HEK293 (cell line): ENCODE results near the gene TMEM14C.

Experiments
- EGR2 ChIP-seq: fragments of 450-650 bp; formaldehyde crosslinking; IDR thresholded peaks from 2 replicates; pipeline ENCODE4 v1.5.1; 2016; ENCODE audit warnings: low read depth, missing biosample characterization, missing genetic modification characterization
- ELK4 ChIP-seq: IDR thresholded peaks from 2 replicates; pipeline ENCODE4 v1.6.1; 2011; ENCODE audit warnings: mild to moderate bottlenecking, low read depth, low read length, borderline replicate concordance
- GLI2 ChIP-seq: fragments of 450-650 bp; formaldehyde crosslinking; IDR thresholded peaks from 2 replicates; pipeline ENCODE4; 2017; ENCODE audit warnings: missing biosample characterization, missing genetic modification characterization, low read depth, borderline replicate concordance
- IKZF3 ChIP-seq: fragments of 450-650 bp; IDR thresholded peaks from 2 replicates; pipeline ENCODE4 v1.5.0; 2018; ENCODE audit warnings: missing biosample characterization, mild to moderate bottlenecking, missing genetic modification characterization, moderate library complexity
- KLF9 ChIP-seq: fragments of 450-650 bp; formaldehyde crosslinking; IDR thresholded peaks from 2 replicates; pipeline ENCODE4 v1.5.1; 2016; ENCODE audit warnings: missing biosample characterization, missing genetic modification characterization, low read depth
- OSR2 ChIP-seq: fragments of 450-650 bp; formaldehyde crosslinking; IDR thresholded peaks from 2 replicates; pipeline ENCODE4 v1.5.1; 2016; ENCODE audit warnings: missing biosample characterization, missing genetic modification characterization
- PBX3 ChIP-seq: sonication (generic); formaldehyde crosslinking; IDR thresholded peaks from 2 replicates; pipeline ENCODE4 v1.8.1; 2022; ENCODE audit warnings: mild to moderate bottlenecking, moderate library complexity, missing genetic modification reagents
- PRDM2 ChIP-seq: fragments of 450-650 bp; formaldehyde crosslinking; IDR thresholded peaks from 2 replicates; pipeline ENCODE4 v1.5.1; 2016; ENCODE audit warnings: missing biosample characterization, missing genetic modification characterization, borderline replicate concordance
- TRIM28 ChIP-seq: IDR thresholded peaks from 2 replicates; pipeline ENCODE4 v1.6.1; 2011; ENCODE audit warnings: low read length, control low read depth, borderline replicate concordance
- ZNF132 ChIP-seq: fragments of 450-650 bp; formaldehyde crosslinking; IDR thresholded peaks from 2 replicates; pipeline ENCODE4 v1.5.1; 2017; ENCODE audit warnings: missing biosample characterization, missing genetic modification characterization, borderline replicate concordance
- ZNF211 ChIP-seq: fragments of 450-650 bp; formaldehyde crosslinking; IDR thresholded peaks from 2 replicates; pipeline ENCODE4 v1.5.1; 2016; ENCODE audit warnings: low read depth, missing biosample characterization, missing genetic modification characterization
- ZNF221 ChIP-seq: fragments of 450-650 bp; formaldehyde crosslinking; IDR thresholded peaks from 2 replicates; pipeline ENCODE4 v1.5.1; 2017; ENCODE audit warnings: missing biosample characterization, missing genetic modification characterization, borderline replicate concordance
- ZNF274 ChIP-seq, 2 experiments: fragments of 200-500 bp in 1 of 2; fragments of 450-650 bp in 1 of 2; sonication (Bioruptor generic) in 1 of 2; formaldehyde crosslinking in 1 of 2; IDR thresholded peaks; 2 replicates each; pipeline versions ENCODE4 v1.5.1 to v1.6.1; 2014 to 2016; ENCODE audit warnings: borderline replicate concordance in 1 of 2, inconsistent platforms in 1 of 2, low read length in 1 of 2, missing biosample characterization in 1 of 2, missing genetic modification characterization in 1 of 2
- ZNF280C ChIP-seq: fragments of 450-650 bp; formaldehyde crosslinking; IDR thresholded peaks from 2 replicates; pipeline ENCODE4 v1.5.1; 2016; ENCODE audit warnings: missing biosample characterization, missing genetic modification characterization
- ZNF302 ChIP-seq: fragments of 450-650 bp; formaldehyde crosslinking; IDR thresholded peaks from 2 replicates; pipeline ENCODE4 v1.5.1; 2016; ENCODE audit warnings: missing biosample characterization, missing genetic modification characterization, low read depth
- ZNF335 ChIP-seq: fragments of 450-650 bp; formaldehyde crosslinking; conservative IDR thresholded peaks from 2 replicates; pipeline ENCODE4 v1.5.1; 2016; ENCODE audit warnings: missing biosample characterization, missing genetic modification characterization
- ZNF362 ChIP-seq: fragments of 450-650 bp; formaldehyde crosslinking; IDR thresholded peaks from 2 replicates; pipeline ENCODE4 v1.5.1; 2016; ENCODE audit warnings: missing biosample characterization, missing genetic modification characterization
- ZNF398 ChIP-seq: fragments of 450-650 bp; formaldehyde crosslinking; IDR thresholded peaks from 2 replicates; pipeline ENCODE4 v1.5.1; 2017; ENCODE audit warnings: missing biosample characterization, missing genetic modification characterization
- ZNF555 ChIP-seq: fragments of 450-650 bp; formaldehyde crosslinking; conservative IDR thresholded peaks from 2 replicates; pipeline ENCODE4 v1.5.1; 2017; ENCODE audit warnings: missing biosample characterization, mild to moderate bottlenecking, missing genetic modification characterization, inconsistent platforms
- ZNF660 ChIP-seq: fragments of 450-650 bp; IDR thresholded peaks from 2 replicates; pipeline ENCODE4 v1.5.1; 2018; ENCODE audit warnings: missing biosample characterization, mild to moderate bottlenecking, missing genetic modification characterization
- ZNF707 ChIP-seq: fragments of 450-650 bp; formaldehyde crosslinking; IDR thresholded peaks from 2 replicates; pipeline ENCODE4 v1.5.1; 2016; ENCODE audit warnings: missing biosample characterization, missing genetic modification characterization
- ZNF768 ChIP-seq: fragments of 450-650 bp; formaldehyde crosslinking; IDR thresholded peaks from 2 replicates; pipeline ENCODE4 v1.5.1; 2018; ENCODE audit warnings: missing biosample characterization, mild to moderate bottlenecking, missing genetic modification characterization
- ZSCAN4 ChIP-seq: fragments of 450-650 bp; formaldehyde crosslinking; IDR thresholded peaks from 2 replicates; pipeline ENCODE4 v1.5.1; 2017; ENCODE audit warnings: missing biosample characterization, missing genetic modification characterization

TMEM14C gene

GRCh38 chr6:10722820-10723566 lies at the start of gene TMEM14C (continued):
- no peak for TF ChIP-seq PRDM2
- peak; percentile 88 for TF ChIP-seq ZNF335
- peak; percentile 81 for TF ChIP-seq KLF9 (tag by site-specific recombination)
- TF ChIP-seq ELK4, result no peak
- TF ChIP-seq ZNF211 (tag by site-specific recombination), result no peak
- TF ChIP-seq ZNF362, result no peak
- no peak for TF ChIP-seq ZNF274 (IDR thresholded peaks at IDR 0.05; ENCODE audit: low read length)
- TF ChIP-seq ZNF274 (tag by site-specific recombination; IDR thresholded peaks at IDR 0.05; ENCODE audit: borderline replicate concordance), result no peak
- TF ChIP-seq ZSCAN4 (tag by site-specific recombination), result no peak
- TF ChIP-seq ZNF132 (tag by site-specific recombination), result no peak
- no peak for TF ChIP-seq GLI2 (tag by site-specific recombination)
- no peak for TF ChIP-seq ZNF280C
- peak; percentile 75 for TF ChIP-seq ZNF398 (tag by site-specific recombination)
- peak; percentile 73 for TF ChIP-seq ZNF660 (tag by site-specific recombination)
- TF ChIP-seq ZNF221 (tag by site-specific recombination), result no peak
- no peak; the same call in 1 of the 2 replicates for TF ChIP-seq OSR2 (tag by site-specific recombination)
- peak; percentile 92 for TF ChIP-seq IKZF3
- TF ChIP-seq TRIM28, result no peak
- no peak for TF ChIP-seq ZNF555 (tag by site-specific recombination)
- TF ChIP-seq ZNF302 (tag by site-specific recombination), result no peak
- TF ChIP-seq ZNF707, result no peak
- TF ChIP-seq ZNF768 (tag by site-specific recombination), result peak; percentile 56; the same call in 1 of the 2 replicates
- TF ChIP-seq PBX3 (CRISPR knock-in tag), result 0 out of 2 replicates have a peak, but pooled peaks have one; percentile 9
- no peak for TF ChIP-seq EGR2
